Ammon's horn (tissue), 1 donor: ENCODE measurements around the gene GPLD1.
"Not testable (repeated sequence)": the region's sequence is repeated elsewhere in the genome, so short reads cannot be mapped to it uniquely, and the experiment has no call there.

Experiments
- DNase-seq: peaks from one replicate; pipeline ENCODE4 v3.0.0-alpha.2; 2016; ENCODE audit warnings: low spot score

The GPLD1 gene

GRCh38 chr6:24382891-24383494 is 106.4 kb downstream of the GPLD1 start:
- DNase-seq = not testable (repeated sequence)

DNA sequence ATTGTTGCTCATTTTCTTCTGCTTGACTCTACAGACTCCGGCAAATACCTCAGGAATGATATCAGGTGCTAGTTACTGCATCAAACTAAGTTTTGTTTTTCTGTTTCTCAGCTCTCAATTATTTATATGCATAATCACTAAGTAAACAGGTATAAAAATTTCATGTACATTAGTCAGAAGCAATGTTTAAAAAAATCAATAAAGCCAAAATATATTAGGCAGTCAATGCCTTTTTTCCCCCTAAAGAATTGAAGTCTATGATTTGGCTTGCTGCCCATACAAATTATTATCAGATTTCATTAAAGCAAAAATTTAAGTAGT is 107.2 kb downstream of the GPLD1 start:
- no peak for DNase-seq

- DNase-seq = no peak
These were observed 107.7 kb downstream of the GPLD1 start for GRCh38 chr6:24381476-24382219.

GRCh38 chr6:24378473-24379097 is 110.8 kb downstream of the GPLD1 start:
- DNase-seq = no peak
